Lower lobe of right lung (tissue), 2 donors: ENCODE results near the gene PROM1. TPM values are rescaled to one million over a fixed set of nuclear protein-coding genes. Genes with fewer than 3 reads are reported as not detected.

Experiments
- ATAC-seq, 2 donors: fragments of 200-7000 bp; cut with Tn5 transposase; one replicate each; pipeline ENCODE4 v1.9.1; 2020 to 2022; ENCODE audit warnings: mild to moderate bottlenecking in 2 of 2, moderate library complexity in 2 of 2
- DNase-seq: peaks from one replicate; pipeline ENCODE4 v3.0.0-alpha.2; 2020
- H3K27ac ChIP-seq: fragments of 200-600 bp; one replicate; pipeline ENCODE4 v1.8.0; 2022
- H3K27me3 ChIP-seq: fragments of 200-600 bp; one replicate; pipeline ENCODE4 v1.8.0; 2022; ENCODE audit warnings: low read depth
- H3K36me3 ChIP-seq: fragments of 200-600 bp; one replicate; pipeline ENCODE4 v1.8.0; 2022; ENCODE audit warnings: mild to moderate bottlenecking
- H3K4me1 ChIP-seq: fragments of 200-600 bp; one replicate; pipeline ENCODE4 v1.8.0; 2022
- H3K4me3 ChIP-seq: fragments of 200-600 bp; one replicate; pipeline ENCODE4 v1.8.0; 2022; ENCODE audit warnings: mild to moderate bottlenecking
- H3K9me3 ChIP-seq: fragments of 200-600 bp; one replicate; pipeline ENCODE4 v1.8.0; 2022
- intact Hi-C: fragments of 100-400 bp; cut with DNase I; formaldehyde crosslinking; loops from one replicate; pipeline ENCODE4 v1.11.0; 2022
- total RNA-seq: library from RNA; stranded (reverse); fragmentation: NEBNext Ultra II Directional; extraction: Animal tissue kit (Norgen Biotek cat#: 25700); gene quantifications from one replicate; pipeline ENCODE4 v1.2.1, GENCODE V29; 2021
- TF ChIP-seq, protein P1 (sequence below): fragments of 200-600 bp; IDR thresholded peaks from one replicate; pipeline ENCODE4 v1.8.0; 2022; ENCODE audit warnings: antibody characterized with exemption, mild to moderate bottlenecking
- donor health status: DM: no; HTN: yes; CAD: no; lungs with severe emphysema.

PROM1 gene
- total RNA-seq, 1 donor from 2014 or later, result 10.1 TPM

GRCh38 chr4:16016536-16016935, 67.3 kb downstream of the PROM1 start:
- intact Hi-C loops, result no loop called here
- H3K4me1 ChIP-seq, result no peaks in the 10 kb centered on the region
- TF ChIP-seq, protein P1, sequence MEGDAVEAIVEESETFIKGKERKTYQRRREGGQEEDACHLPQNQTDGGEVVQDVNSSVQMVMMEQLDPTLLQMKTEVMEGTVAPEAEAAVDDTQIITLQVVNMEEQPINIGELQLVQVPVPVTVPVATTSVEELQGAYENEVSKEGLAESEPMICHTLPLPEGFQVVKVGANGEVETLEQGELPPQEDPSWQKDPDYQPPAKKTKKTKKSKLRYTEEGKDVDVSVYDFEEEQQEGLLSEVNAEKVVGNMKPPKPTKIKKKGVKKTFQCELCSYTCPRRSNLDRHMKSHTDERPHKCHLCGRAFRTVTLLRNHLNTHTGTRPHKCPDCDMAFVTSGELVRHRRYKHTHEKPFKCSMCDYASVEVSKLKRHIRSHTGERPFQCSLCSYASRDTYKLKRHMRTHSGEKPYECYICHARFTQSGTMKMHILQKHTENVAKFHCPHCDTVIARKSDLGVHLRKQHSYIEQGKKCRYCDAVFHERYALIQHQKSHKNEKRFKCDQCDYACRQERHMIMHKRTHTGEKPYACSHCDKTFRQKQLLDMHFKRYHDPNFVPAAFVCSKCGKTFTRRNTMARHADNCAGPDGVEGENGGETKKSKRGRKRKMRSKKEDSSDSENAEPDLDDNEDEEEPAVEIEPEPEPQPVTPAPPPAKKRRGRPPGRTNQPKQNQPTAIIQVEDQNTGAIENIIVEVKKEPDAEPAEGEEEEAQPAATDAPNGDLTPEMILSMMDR, result no peak
- no peaks in the 10 kb centered on the region for H3K36me3 ChIP-seq
- H3K9me3 ChIP-seq, result no peaks in the 10 kb centered on the region
- ATAC-seq (no peak), DNase-seq (no peak)
- H3K27me3 ChIP-seq, result no peaks in the 10 kb centered on the region
- no peak overlapping the region for H3K4me3 ChIP-seq
- no peak overlapping the region for H3K27ac ChIP-seq

- no peaks in the 10 kb centered on the region for H3K36me3 ChIP-seq
- no peak for ATAC-seq
- TF ChIP-seq, protein P1, result no peak
These were observed 72.7 kb downstream of the PROM1 start for GRCh38 chr4:16011173-16011572.

GRCh38 chr4:16009153-16009552, 74.7 kb downstream of the PROM1 start:
- no peaks in the 10 kb centered on the region for H3K27me3 ChIP-seq
- H3K4me3 ChIP-seq, result no peak overlapping the region
- intact Hi-C loops, result no loop called here
- no peaks in the 10 kb centered on the region for H3K4me1 ChIP-seq
- H3K9me3 ChIP-seq, result no peaks in the 10 kb centered on the region
- ATAC-seq, result no peak
- no peak overlapping the region for H3K27ac ChIP-seq
- no peaks in the 10 kb centered on the region for H3K36me3 ChIP-seq
- TF ChIP-seq, protein P1, result no peak
- no peak for DNase-seq

More at GRCh38 chr4:16011173-16011572, 72.7 kb downstream of the PROM1 start:
- DNase-seq, result no peak
- no peak overlapping the region for H3K4me3 ChIP-seq
- no peaks in the 10 kb centered on the region for H3K9me3 ChIP-seq
- no peak overlapping the region for H3K27ac ChIP-seq
- H3K27me3 ChIP-seq, result no peaks in the 10 kb centered on the region
- H3K4me1 ChIP-seq, result no peaks in the 10 kb centered on the region
- intact Hi-C loops, result no loop called here

GRCh38 chr4:16007471-16008095, 76.2 kb downstream of the PROM1 start:
- ATAC-seq (no peak), DNase-seq (no peak)
- Histone ChIP-seq H3K9me3 (no peaks in the 10 kb centered on the region), H3K4me1 (no peaks in the 10 kb centered on the region), H3K27ac (no peak overlapping the region), H3K27me3 (no peaks in the 10 kb centered on the region), H3K4me3 (no peak overlapping the region), H3K36me3 (no peaks in the 10 kb centered on the region)
- intact Hi-C loops, result no loop called here
- TF ChIP-seq, protein P1, result no peak

- H3K9me3 ChIP-seq, result no peaks in the 10 kb centered on the region
- TF ChIP-seq, protein P1, result no peak
- H3K27ac ChIP-seq, result no peak overlapping the region
- H3K4me1 ChIP-seq, result no peaks in the 10 kb centered on the region
- DNase-seq (no peak), ATAC-seq (no peak)
- no peak overlapping the region for H3K4me3 ChIP-seq
- intact Hi-C loops, result no loop called here
- no peaks in the 10 kb centered on the region for H3K36me3 ChIP-seq
- H3K27me3 ChIP-seq, result no peaks in the 10 kb centered on the region
These were observed 76.9 kb downstream of the PROM1 start for GRCh38 chr4:16006771-16007446.
